ENCODE data around the gene CLCNKB. TPM values are rescaled to one million over a fixed set of nuclear protein-coding genes. Genes with fewer than 3 reads are reported as not detected.
"Not testable (repeated sequence)": the region's sequence is repeated elsewhere in the genome, so short reads cannot be mapped to it uniquely, and the experiment has no call there.

Gene CLCNKB
- total RNA-seq, 4 donors from 2014 or later, result 7.1 to 42.2 (median 15.4) TPM

- no peak for DNase-seq
- no peaks in the 10 kb centered on the region for H3K9me3 ChIP-seq
- peak overlapping the region; percentile 39 to 96 (median 67) for H3K27ac ChIP-seq
- no peaks in the 10 kb centered on the region for H3K36me3 ChIP-seq
- no peak overlapping the region for H3K4me3 ChIP-seq (replicated peaks in 1 of 3)
- 30 to 54% methylated on average over 2 to 4 of the region's 4 CpGs for WGBS, 2 donors
- intact Hi-C loops (cut with DNase I), result no loop called here
- no peaks in the 10 kb centered on the region for H3K27me3 ChIP-seq
- H3K4me1 ChIP-seq, result peaks cover 65 to 66% of the 10 kb centered on the region in 2 donors
- TF ChIP-seq POLR2A (IDR thresholded peaks at IDR 0.05) (no peak), CTCF (IDR thresholded peaks at IDR 0.05) (no peak)
Measured at GRCh38 chr1:16018308-16018707, 25.3 kb upstream of the CLCNKB start.

- H3K9me3 ChIP-seq, result no peaks in the 10 kb centered on the region
- H3K4me3 ChIP-seq (replicated peaks in 1 of 3), result no peak overlapping the region
- intact Hi-C loops (cut with DNase I), result no loop called here
- H3K36me3 ChIP-seq, result no peaks in the 10 kb centered on the region
- peak in 1 of 2 donors; percentile 67 for DNase-seq
- peaks cover 58 to 61% of the 10 kb centered on the region in 2 donors for H3K4me1 ChIP-seq
- WGBS, 2 donors, result 77 to 88% methylated on average over 19 to 23 of the region's 23 CpGs
- TF ChIP-seq POLR2A (IDR thresholded peaks at IDR 0.05) (no peak), CTCF (IDR thresholded peaks at IDR 0.05) (no peak)
- peak overlapping the region; percentile 39 to 96 (median 67) for H3K27ac ChIP-seq
- H3K27me3 ChIP-seq, result no peaks in the 10 kb centered on the region
Measured at GRCh38 chr1:16018749-16019643, 24.6 kb upstream of the CLCNKB start.

- Histone ChIP-seq H3K9me3 (no peaks in the 10 kb centered on the region), H3K4me3 (replicated peaks in 1 of 3) (no peak overlapping the region), H3K4me1 (peaks cover 51 to 54% of the 10 kb centered on the region in 2 donors), H3K27ac (peak overlapping the region in 2 of 3 donors; percentile 67 to 96), H3K27me3 (no peaks in the 10 kb centered on the region), H3K36me3 (no peaks in the 10 kb centered on the region)
- WGBS, 2 donors, result 66 to 68% methylated on average over 8 to 9 of the region's 9 CpGs
- no peak for TF ChIP-seq CTCF (IDR thresholded peaks at IDR 0.05)
- no peak for TF ChIP-seq POLR2A (IDR thresholded peaks at IDR 0.05)
- DNase-seq, result peak in 1 of 2 donors; percentile 73
- intact Hi-C loops (cut with DNase I), result no loop called here
Measured at GRCh38 chr1:16019644-16020277, 23.8 kb upstream of the CLCNKB start.

GRCh38 chr1:16020325-16020724, 23.3 kb upstream of the CLCNKB start:
- intact Hi-C loops (cut with DNase I), result no loop called here
- DNase-seq, result peak in 1 of 2 donors; percentile 41
- H3K4me1 ChIP-seq, result peaks cover 45 to 48% of the 10 kb centered on the region in 2 donors

GRCh38 chr1:16020878-16021277, 22.7 kb upstream of the CLCNKB start:
- H3K27me3 ChIP-seq; H3K4me3 ChIP-seq (replicated peaks in 1 of 3); H3K9me3 ChIP-seq; DNase-seq; H3K36me3 ChIP-seq; intact Hi-C loops (cut with DNase I): not testable (repeated sequence)
- H3K27ac ChIP-seq, result peak overlapping the region in 1 of 3 donors; percentile 33
- peaks cover 41 to 45% of the 10 kb centered on the region in 2 donors for H3K4me1 ChIP-seq
- WGBS, 2 donors, result 100% methylated on average over 1 of the region's 9 CpGs; no CpG with 5 or more reads in 1 of the 2 donors

More at GRCh38 chr1:16020325-16020724, 23.3 kb upstream of the CLCNKB start:
- WGBS, 2 donors, result 57 to 72% methylated on average over 4 to 6 of the region's 6 CpGs
- no peak overlapping the region for H3K4me3 ChIP-seq (replicated peaks in 1 of 3)
- peak overlapping the region in 1 of 3 donors; percentile 96 for H3K27ac ChIP-seq
- no peaks in the 10 kb centered on the region for H3K36me3 ChIP-seq
- H3K27me3 ChIP-seq, result no peaks in the 10 kb centered on the region
- no peaks in the 10 kb centered on the region for H3K9me3 ChIP-seq
- TF ChIP-seq CTCF (IDR thresholded peaks at IDR 0.05) (no peak), POLR2A (IDR thresholded peaks at IDR 0.05) (no peak)
